Measurements from ENCODE around the gene PRKAG2.

PRKAG2 gene

DNA sequence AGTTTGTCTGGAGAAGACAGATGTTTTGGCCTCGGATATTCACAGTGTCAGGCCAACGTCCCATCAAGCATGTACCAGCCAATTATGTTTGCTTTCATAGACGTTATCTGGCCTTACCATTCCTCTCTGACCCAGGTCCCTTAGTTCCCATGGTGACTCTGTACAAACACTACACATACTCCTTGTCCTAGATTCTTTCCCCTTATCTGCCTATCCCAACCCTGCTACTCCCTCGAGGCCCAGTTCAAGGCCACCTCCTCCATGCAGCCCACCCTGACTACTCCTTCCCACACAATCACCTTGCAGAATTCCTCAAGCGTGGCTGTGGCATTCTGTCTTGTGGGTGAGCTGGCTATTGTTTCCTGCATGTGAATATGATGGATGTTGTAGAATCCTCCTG, 155.2 kb downstream of the PRKAG2 start:
- no peak for FAIRE-seq
- TF ChIP-seq POLR2A (IDR thresholded peaks at IDR 0.05; ENCODE audit: low read depth, low read length): no peak
- DNase-seq (ENCODE audit: insufficient read length, low spot score): no peak

DNA sequence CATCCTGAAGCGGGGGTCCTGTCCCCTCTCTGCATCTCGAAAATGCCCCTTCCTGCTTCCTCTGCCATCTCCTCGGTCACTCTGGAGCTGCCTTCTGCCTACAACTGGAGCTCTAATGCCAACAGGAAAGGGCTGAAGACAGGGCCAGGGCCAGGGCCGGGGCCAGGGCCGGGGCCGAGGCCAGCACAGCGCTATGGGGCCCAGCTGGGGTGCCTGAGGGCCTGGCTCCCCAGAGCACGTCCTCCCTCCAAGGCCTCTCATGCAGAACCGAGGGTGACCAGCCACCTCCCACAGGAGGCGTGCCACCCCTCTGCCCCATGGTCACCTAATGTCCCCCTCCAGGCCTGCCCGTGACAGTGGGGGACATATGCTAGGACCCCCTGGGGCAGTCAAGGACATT, 155.7 kb downstream of the PRKAG2 start:
- TF ChIP-seq POLR2A (IDR thresholded peaks at IDR 0.05; ENCODE audit: low read depth, low read length): no peak
- FAIRE-seq: no peak
- DNase-seq (ENCODE audit: insufficient read length, low spot score): no peak

DNA sequence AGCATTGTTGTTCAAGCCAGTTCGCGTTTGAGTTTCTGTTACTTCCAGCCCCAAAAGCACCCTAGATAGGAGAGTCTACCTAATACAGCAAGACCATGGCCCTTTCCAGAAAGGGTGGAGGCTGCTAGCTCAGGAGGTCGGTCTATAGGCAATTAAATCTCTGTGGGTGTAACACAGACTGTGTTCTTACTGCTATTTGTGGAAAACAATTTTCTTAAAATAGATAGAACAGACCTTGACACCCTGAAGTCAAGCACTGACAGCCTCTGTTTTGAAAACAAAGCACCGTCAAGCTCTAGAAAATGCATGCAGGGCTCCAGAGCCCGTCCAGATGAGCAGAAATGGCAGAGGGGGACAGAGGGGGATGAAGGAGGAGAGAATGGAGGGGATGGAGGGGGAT, 156.6 kb downstream of the PRKAG2 start:
- FAIRE-seq (no peak), DNase-seq (ENCODE audit: insufficient read length, low spot score) (no peak)
- TF ChIP-seq POLR2A (IDR thresholded peaks at IDR 0.05; ENCODE audit: low read depth, low read length): no peak

DNA sequence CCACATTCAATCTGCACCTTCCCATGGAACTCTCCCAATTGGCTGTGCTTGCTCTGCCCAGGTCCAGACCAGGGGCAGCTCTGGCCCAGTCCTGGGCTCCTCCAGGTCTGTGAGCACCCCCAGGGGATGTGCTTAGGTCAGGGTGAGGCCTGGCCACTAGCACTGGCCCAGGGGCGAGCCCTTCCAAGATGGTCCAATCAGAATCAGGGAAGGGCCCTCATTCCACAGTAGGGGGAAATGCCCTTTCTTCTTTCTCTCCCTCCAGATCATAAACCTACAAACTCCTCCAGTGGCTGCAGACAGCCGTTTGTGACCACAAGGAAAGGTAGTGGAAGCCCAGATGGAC, 157.0 kb downstream of the PRKAG2 start:
- DNase-seq (ENCODE audit: insufficient read length, low spot score) (no peak), FAIRE-seq (no peak)
- no peak for TF ChIP-seq POLR2A (IDR thresholded peaks at IDR 0.05; ENCODE audit: low read depth, low read length)

DNA sequence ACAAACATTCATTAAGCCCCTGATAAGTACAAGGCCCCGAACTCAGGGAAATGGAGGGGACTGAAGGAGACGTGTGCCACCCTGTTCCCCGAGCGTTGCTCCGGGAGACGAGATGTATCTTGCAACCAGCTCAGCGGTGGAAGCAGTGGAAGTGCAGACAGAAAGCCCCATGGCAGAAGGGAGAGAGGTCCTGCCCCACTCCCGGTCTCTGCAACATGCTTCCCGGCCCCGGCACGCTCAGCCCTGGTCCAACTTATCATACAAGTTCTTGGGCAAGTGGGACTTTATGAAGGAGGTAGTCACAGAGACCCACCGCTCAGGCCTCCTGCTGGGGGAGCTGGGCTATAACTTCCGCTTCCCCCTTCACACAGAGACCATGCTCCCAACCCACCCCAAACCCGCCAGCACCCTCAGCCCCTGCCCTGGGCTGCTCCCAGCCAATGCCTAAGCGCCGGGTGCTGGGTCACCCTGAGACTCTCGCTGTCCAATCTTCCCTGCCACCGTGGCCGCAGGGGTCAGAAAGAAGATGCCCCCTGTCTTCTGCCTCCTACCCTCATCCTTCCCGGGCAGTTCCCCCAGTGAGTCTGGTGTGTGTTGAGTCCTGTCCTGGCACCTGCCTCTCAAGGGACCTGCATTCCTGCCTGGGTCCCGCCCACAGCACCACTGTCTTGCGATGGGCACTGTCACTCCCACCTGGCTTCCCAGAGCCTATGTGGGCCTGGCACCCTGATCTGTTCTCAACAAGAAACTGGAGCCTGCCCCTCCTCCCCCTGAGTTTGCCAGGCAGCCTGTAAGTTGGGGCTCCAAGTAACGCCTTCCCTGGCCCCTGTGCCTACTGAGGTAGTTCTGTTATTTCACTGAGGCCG, 157.7 kb downstream of the PRKAG2 start:
- no peak for FAIRE-seq

DNA sequence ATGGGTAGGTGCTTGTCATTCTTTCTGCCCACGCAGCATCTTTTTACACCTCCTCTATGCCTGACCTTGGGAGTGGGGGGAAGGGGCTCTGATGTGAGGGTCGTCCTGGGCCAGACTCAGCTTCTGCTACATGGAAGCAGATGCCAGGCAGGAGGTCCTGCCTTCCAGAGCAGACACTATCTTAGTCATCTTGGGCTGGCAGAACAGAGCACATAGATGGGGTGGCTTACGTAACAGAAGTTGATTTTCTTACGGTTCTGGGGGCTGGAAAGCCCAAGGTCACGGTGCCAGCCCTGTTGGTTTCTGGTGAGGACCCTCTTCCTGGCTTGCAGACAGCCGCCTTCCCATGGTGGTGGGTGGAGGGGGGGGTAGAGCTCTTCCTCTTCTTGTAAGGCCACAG, 159.0 kb downstream of the PRKAG2 start:
- no peak for TF ChIP-seq POLR2A (IDR thresholded peaks at IDR 0.05; ENCODE audit: low read depth, low read length)
- no peak for DNase-seq (ENCODE audit: insufficient read length, low spot score)
- no peak for FAIRE-seq

More for the DNA sequence above, 157.7 kb downstream of the PRKAG2 start:
- no peak for TF ChIP-seq POLR2A (IDR thresholded peaks at IDR 0.05; ENCODE audit: low read depth, low read length)
- no peak for DNase-seq (ENCODE audit: insufficient read length, low spot score)

DNA sequence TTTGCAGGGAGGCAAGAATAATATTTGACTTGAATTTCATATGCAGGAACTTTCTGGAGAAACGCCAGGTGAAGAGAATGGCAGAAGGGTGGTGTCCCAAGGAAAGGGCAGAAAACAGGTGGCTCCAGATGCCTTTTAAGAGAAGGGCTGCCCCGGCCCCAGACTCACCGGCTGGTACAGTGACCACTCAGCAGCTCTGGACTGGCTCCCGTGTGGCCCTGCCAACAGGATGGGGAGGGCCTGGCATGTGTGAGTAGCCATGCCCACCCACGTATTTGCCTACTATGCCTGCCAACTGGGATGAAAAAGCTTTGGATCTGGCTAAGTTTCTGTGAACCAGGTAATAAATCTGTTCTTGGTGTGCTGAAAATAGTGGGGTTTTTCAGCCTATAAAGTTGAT, 159.5 kb downstream of the PRKAG2 start:
- no peak for DNase-seq (ENCODE audit: insufficient read length, low spot score)
- no peak for FAIRE-seq

DNA sequence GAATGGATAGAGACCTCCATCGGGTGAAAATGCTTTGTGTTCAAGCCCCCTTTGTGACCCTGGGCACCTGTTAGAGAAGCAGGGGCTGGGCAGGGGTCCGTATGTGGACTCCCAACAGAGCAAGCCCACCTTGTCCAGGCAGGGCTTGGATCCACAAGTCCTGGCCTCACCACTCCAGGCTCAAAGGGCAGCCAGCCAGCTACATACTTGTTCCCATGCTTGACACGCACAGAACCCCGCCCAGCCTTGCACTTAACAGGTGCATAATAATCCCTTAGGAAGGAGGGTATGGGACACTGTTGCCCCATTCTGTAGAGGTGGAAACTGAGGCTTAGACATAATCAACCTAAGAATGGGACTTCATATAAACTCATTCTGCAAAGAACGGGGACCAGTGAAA, 160.6 kb downstream of the PRKAG2 start:
- no peak for FAIRE-seq
- DNase-seq (ENCODE audit: insufficient read length, low spot score): no peak
- no peak for TF ChIP-seq POLR2A (IDR thresholded peaks at IDR 0.05; ENCODE audit: low read depth, low read length)

More for the DNA sequence above, 159.5 kb downstream of the PRKAG2 start:
- TF ChIP-seq POLR2A (IDR thresholded peaks at IDR 0.05; ENCODE audit: low read depth, low read length): no peak

DNA sequence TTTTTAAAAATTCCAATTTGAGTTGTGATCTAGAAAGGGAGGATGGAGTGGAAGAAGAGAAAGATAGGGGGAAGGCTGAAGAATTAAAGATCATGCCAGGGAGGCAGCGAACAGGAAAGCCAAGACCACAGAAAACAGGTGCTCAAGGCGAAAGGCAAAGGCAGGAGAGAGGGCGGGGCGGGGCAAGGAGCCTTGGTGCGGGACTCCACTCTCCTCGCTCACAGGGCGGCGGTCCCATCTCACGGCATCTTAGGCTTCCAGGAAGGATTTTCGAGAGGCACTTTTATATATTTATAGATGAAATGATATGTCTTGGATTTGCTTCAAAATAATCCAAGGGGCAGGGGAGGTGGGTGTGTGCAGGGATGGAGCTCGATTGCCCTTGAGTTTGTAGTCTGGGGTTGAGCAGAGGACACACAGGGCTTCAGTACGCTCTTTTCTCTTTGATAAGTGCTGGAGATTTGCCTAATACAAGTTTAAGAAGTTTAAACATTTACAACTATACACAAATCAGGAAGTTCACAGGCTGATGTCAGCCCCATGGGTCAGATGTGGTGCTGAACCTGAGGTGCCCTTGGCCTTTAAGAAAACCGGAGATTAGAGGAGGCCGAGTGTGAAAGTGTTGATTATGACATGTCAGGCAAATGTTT, 161.1 kb downstream of the PRKAG2 start:
- no peak for DNase-seq (ENCODE audit: insufficient read length, low spot score)
- TF ChIP-seq POLR2A (IDR thresholded peaks at IDR 0.05; ENCODE audit: low read depth, low read length): no peak
- FAIRE-seq: no peak

DNA sequence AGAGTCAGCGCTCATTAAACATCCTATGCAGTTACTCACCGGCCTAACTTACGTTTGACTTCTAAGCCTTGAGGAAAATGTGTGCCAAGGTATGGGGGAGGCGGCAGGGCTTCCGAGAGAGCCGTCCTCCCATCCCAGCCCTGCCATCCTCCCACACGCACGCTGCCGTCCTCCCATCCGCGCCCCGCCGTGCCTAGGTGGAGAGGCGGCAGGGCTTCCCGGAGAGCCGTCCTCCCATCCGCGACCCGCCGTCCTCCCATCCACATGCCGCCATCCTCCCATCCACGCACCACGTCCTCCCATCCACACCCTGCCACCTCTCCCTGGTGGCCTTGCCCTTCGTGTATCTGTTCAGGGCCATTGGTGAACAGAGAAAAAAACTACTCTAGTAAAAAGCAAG, 162.7 kb downstream of the PRKAG2 start:
- FAIRE-seq (no peak), DNase-seq (ENCODE audit: insufficient read length, low spot score) (no peak)
- TF ChIP-seq POLR2A (IDR thresholded peaks at IDR 0.05; ENCODE audit: low read depth, low read length): no peak

DNA sequence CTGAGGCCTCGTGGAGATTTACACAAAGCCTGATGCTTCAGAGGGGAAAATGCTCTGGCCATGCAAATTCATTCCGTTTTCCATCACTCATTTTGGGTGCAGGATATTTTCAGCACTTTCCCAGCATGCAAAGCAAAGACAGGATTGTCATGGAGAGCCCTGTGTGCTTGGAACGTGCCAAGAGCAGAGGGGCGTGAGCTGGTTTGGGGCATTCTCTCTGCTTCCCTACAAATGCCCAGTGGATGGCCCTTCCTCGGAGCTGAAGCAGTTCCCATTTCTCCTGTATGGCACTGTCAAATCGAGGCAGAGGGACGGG, 164.1 kb downstream of the PRKAG2 start:
- no peak for DNase-seq (ENCODE audit: insufficient read length, low spot score)
- FAIRE-seq: no peak
- TF ChIP-seq POLR2A (IDR thresholded peaks at IDR 0.05; ENCODE audit: low read depth, low read length): no peak

DNA sequence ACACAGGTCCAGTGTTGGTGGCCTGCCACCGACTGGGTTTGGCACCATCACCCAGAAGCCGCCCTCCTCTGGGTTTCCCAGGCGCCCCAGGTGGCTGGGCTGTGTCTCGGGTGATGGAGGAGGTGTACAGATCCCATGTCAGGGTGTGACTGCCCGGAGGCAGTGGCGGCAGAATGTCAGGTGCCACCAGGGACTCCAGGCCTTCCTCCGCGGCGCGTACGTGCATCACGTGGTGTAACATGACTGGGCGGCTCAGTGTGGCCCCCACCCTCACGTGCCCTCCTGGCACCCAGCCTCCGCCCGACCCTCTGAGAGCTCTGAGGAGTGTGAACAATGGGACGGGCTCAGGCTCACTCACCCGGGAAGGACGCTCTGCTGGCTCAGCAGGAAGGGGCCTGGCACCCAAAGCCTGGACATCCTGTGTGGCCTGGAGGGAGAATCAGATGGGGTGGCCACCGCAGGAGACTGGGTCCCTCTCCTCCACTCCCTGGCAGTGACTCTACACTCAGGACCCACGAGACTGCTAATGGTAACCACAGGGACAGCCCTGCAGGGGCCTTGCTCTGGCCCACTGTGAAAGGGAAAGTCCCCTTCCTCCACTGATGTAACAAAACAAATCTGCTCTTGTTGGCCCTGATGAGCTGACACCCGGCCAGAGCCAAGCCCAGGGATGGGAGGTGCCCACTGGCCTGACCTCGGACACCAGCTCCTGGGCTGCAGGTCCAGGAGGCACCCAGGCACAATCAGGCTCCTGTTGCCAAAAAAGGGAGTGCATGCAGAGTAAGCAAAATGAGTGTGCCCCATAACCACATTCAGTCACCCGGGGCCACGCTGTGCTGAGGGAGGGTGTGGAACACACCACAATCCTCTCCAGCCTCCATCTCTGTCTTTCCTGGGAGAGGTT, 164.8 kb downstream of the PRKAG2 start:
- no peak for FAIRE-seq
- peak; percentile 42 for DNase-seq (ENCODE audit: insufficient read length, low spot score)

DNA sequence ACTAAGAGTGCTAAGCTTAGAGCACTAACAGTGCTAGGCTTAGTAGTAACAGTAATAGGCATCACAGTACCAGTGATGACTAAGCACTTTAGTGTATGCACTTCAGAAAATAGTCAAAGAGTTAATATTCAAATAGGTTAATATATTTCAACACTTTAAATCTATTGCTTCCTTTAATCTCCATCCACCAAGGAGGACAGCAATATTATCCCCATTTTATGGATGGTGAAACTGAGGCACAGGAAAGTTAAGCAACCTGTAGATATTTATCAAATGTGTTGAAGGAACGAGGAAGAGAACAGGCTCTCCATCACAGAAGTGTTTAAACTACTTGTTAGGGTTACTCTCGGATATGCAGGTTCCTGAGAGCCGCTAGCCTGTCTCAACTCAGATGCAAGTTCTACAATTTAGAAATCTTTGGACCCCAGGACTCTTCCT, 165.5 kb downstream of the PRKAG2 start:
- TF ChIP-seq POLR2A (IDR thresholded peaks at IDR 0.05; ENCODE audit: low read depth, low read length): no peak
- DNase-seq (ENCODE audit: insufficient read length, low spot score) (no peak), FAIRE-seq (no peak)

More for the DNA sequence above, 164.8 kb downstream of the PRKAG2 start:
- TF ChIP-seq POLR2A (IDR thresholded peaks at IDR 0.05; ENCODE audit: low read depth, low read length): no peak

Data from H54 (cell line).